Ascending aorta (tissue), 2 donors: ENCODE measurements around the gene ABCB6. TPM values are rescaled to one million over a fixed set of nuclear protein-coding genes. Genes with fewer than 3 reads are reported as not detected.

Experiments used
- DNase-seq, 2 donors: peaks; one replicate each; pipeline ENCODE4 v3.0.0-alpha.2; 2019; ENCODE audit warnings: low spot score in 2 of 2
- H3K27ac ChIP-seq, 2 donors: fragments of 200-600 bp; sonication (generic); one replicate each; pipeline ENCODE4 v1.5.1; 2016 to 2017; ENCODE audit warnings: mild to moderate bottlenecking in 1 of 2
- H3K27me3 ChIP-seq: fragments of 200-600 bp; sonication (generic); one replicate; pipeline ENCODE4 v1.5.1; 2017
- H3K36me3 ChIP-seq, 2 donors: fragments of 200-600 bp; sonication (generic); one replicate each; pipeline ENCODE4 v1.5.1; 2016
- H3K4me1 ChIP-seq, 2 donors: fragments of 200-600 bp; sonication (generic); one replicate each; pipeline ENCODE4 v1.5.1; 2016 to 2017; ENCODE audit warnings: mild to moderate bottlenecking in 1 of 2
- H3K4me3 ChIP-seq, 2 donors: fragments of 200-600 bp; sonication (generic); one replicate each; pipeline ENCODE4 v1.5.1; 2016 to 2017; ENCODE audit warnings: mild to moderate bottlenecking in 1 of 2
- H3K9me3 ChIP-seq, 2 donors: fragments of 200-600 bp; sonication (generic); one replicate each; pipeline ENCODE4 v1.5.1; 2016
- intact Hi-C: fragments of 100-400 bp; cut with DNase I; formaldehyde crosslinking; loops from one replicate; pipeline ENCODE4 v1.15.1; 2023
- total RNA-seq: library from RNA; depleted of rRNA; stranded (reverse); fragments of >200 nt; gene quantifications from one replicate; pipeline ENCODE4 v1.1.0, GENCODE V29; 2016
- TF ChIP-seq, protein P1 (sequence below), 3 experiments: fragments of 200-600 bp in 2 of 3; fragments of 450-650 bp in 1 of 3; sonication (generic) in 2 of 3; IDR thresholded peaks; one replicate each; pipeline ENCODE4 v1.5.1; 2016 to 2019; ENCODE audit warnings: antibody characterized with exemption in 3 of 3, mild to moderate bottlenecking in 1 of 3, moderate library complexity in 1 of 3

The ABCB6 gene
- total RNA-seq, 1 donor from 2014 or later: 17.9 TPM

GRCh38 chr2:219160186-219161017, 58.4 kb downstream of the ABCB6 start, which contains the start of gene NHEJ1:
NHEJ1 (minus strand) TSS chr2:219160815; CDS start chr2:219158362, 2,453 bp downstream.
- peak within 1 kb of the TSS; percentile 66 to 86 for H3K4me3 ChIP-seq
- TF ChIP-seq, protein P1, sequence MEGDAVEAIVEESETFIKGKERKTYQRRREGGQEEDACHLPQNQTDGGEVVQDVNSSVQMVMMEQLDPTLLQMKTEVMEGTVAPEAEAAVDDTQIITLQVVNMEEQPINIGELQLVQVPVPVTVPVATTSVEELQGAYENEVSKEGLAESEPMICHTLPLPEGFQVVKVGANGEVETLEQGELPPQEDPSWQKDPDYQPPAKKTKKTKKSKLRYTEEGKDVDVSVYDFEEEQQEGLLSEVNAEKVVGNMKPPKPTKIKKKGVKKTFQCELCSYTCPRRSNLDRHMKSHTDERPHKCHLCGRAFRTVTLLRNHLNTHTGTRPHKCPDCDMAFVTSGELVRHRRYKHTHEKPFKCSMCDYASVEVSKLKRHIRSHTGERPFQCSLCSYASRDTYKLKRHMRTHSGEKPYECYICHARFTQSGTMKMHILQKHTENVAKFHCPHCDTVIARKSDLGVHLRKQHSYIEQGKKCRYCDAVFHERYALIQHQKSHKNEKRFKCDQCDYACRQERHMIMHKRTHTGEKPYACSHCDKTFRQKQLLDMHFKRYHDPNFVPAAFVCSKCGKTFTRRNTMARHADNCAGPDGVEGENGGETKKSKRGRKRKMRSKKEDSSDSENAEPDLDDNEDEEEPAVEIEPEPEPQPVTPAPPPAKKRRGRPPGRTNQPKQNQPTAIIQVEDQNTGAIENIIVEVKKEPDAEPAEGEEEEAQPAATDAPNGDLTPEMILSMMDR (IDR thresholded peaks at IDR 0.05): peak; percentile 97 to 100 (median 100)
- peaks cover 4 to 22% of the 10 kb centered on the region in 2 donors for H3K36me3 ChIP-seq
- intact Hi-C loops: loop anchor here (1.0 kb wide), 4 partner anchors 17 to 228 kb away; partner anchors contain the start of gene ZFAND2B
- H3K27me3 ChIP-seq: no peaks in the 10 kb centered on the region
- H3K9me3 ChIP-seq: no peaks in the 10 kb centered on the region
- H3K4me1 ChIP-seq: peaks cover 0 to 8% of the 10 kb centered on the region in 2 donors
- DNase-seq: peak; percentile 88 to 98
- H3K27ac ChIP-seq: peak within 1 kb of the TSS; percentile 86 to 89

Other genes with a start within 250 kb of the ABCB6 start
- not detected for gene FEV, start 233.8 kb downstream of the ABCB6 start, total RNA-seq
- gene CRYBA2, start 225.5 kb downstream of the ABCB6 start, total RNA-seq: not detected
- gene CFAP65, start 177.4 kb downstream of the ABCB6 start, total RNA-seq: not detected
- gene IHH, start 158.0 kb downstream of the ABCB6 start, total RNA-seq: not detected
- gene NHEJ1, start 58.1 kb downstream of the ABCB6 start, total RNA-seq: 21.6 TPM
- 14.2 TPM for gene SLC23A3, start 48.9 kb downstream of the ABCB6 start, total RNA-seq
- gene CNPPD1, start 42.0 kb downstream of the ABCB6 start, total RNA-seq: 49.4 TPM
- 83.5 TPM for gene RETREG2, start 40.7 kb downstream of the ABCB6 start, total RNA-seq
- 225 TPM for gene ZFAND2B, start 12.2 kb downstream of the ABCB6 start, total RNA-seq
- gene ATG9A, start 10.7 kb upstream of the ABCB6 start, total RNA-seq: 135 TPM
- 53.1 TPM for gene ANKZF1, start 10.8 kb upstream of the ABCB6 start, total RNA-seq
- gene GLB1L, start 26.5 kb upstream of the ABCB6 start, total RNA-seq: 1.8 TPM
- gene STK16, start 26.5 kb upstream of the ABCB6 start, total RNA-seq: 15.2 TPM
- not detected for gene TUBA4B, start 34.3 kb upstream of the ABCB6 start, total RNA-seq
- gene TUBA4A, start 35.0 kb upstream of the ABCB6 start, total RNA-seq: 71.1 TPM
- gene DNAJB2, start 60.4 kb upstream of the ABCB6 start, total RNA-seq: 51.0 TPM
- gene PTPRN, start 90.4 kb upstream of the ABCB6 start, total RNA-seq: not detected
- gene RESP18, start 113.8 kb upstream of the ABCB6 start, total RNA-seq: not detected
- gene DNPEP, start 169.0 kb upstream of the ABCB6 start, total RNA-seq: 113 TPM
- 182 TPM for gene DES, start 199.4 kb upstream of the ABCB6 start, total RNA-seq
- gene SPEG, start 215.9 kb upstream of the ABCB6 start, total RNA-seq: 390 TPM